Forelimb muscle (tissue), 1 donor: ENCODE data around the gene RAPGEF1. TPM values are rescaled to one million over a fixed set of nuclear protein-coding genes. Genes with fewer than 3 reads are reported as not detected.
"Not testable (repeated sequence)": the region's sequence is repeated elsewhere in the genome, so short reads cannot be mapped to it uniquely, and the experiment has no call there.

ENCODE experiments used
- DNase-seq: peaks from one replicate; pipeline ENCODE4 v3.0.0-alpha.2; 2013; ENCODE audit warnings: low read depth
- polyA plus RNA-seq: library from polyadenylated mRNA; unstranded; fragments of 120-200 nt; gene quantifications from one replicate; pipeline ENCODE4 v1.2.1, GENCODE V29; 2013; ENCODE audit not compliant: insufficient read length

Gene RAPGEF1
- polyA plus RNA-seq, 1 donor = 90.5 TPM

DNA sequence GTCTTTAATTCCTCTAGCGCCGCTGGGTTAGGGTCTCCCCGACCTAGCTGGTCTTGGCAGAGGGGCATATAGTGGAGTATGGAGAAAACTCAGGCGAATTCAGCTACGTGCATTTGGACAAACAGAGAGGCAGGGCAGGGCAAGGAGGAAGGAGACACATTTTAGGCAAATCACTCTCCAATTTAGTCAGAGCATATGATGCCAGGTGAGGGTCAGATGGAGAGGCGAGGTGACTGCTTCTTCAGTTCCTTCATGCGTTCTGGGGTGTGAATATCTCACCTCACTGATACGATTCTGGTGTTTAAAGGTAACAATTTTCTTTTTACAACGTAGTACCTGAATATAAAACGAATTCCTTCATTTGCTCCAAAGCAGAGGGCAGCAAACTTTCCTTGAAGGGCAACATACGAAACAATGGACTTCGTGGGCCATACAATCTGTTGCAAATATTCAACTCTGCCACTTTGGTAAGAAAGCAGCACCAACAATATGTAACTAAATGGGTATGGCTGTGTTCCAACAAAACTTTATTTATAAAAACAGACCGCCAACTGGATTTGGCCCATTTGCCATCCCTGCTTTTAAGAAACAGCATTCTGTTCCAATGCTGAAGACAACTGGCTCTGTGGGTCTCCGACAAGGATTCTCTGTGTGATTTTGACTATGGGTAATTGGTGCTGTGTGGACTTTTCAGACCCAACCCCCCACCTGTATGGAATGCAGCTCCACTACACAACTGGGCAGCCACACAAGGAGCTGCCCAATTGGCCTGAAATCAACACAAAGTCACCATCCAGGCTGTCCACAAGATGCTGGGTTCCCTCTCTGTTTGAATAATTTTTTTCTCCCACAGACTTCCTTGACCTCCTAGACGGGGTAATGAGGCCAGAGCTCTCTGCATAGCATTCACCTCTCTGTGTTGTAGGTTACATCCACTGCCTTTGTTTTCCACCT is 53.8 kb downstream of the RAPGEF1 start:
- no peak for DNase-seq

GRCh38 chr9:131683094-131683493 is 56.8 kb downstream of the RAPGEF1 start:
- DNase-seq = not testable (repeated sequence)

GRCh38 chr9:131682261-131682660 is 57.6 kb downstream of the RAPGEF1 start:
- no peak for DNase-seq

DNA sequence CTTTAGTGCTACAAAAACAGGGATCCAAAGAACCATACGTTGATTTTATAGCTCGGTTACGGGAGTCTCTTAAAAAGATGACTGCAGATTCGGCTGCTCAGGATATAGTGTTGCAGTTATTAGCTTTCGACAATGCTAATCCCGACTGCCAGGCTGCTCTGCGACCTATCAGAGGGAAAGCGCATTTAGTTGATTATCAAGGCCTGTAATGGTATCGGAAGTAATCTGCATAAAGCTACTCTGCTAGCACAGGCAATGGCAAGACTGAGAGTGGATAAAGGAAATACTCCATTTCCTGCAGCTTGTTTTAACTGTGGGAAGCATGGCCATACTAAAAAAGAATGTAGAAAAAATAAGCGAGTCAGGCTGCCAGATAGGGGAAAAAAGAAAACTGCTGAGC is 58.0 kb downstream of the RAPGEF1 start:
- DNase-seq = not testable (repeated sequence)

GRCh38 chr9:131681108-131681507 is 58.8 kb downstream of the RAPGEF1 start:
- DNase-seq = not testable (repeated sequence)

DNA sequence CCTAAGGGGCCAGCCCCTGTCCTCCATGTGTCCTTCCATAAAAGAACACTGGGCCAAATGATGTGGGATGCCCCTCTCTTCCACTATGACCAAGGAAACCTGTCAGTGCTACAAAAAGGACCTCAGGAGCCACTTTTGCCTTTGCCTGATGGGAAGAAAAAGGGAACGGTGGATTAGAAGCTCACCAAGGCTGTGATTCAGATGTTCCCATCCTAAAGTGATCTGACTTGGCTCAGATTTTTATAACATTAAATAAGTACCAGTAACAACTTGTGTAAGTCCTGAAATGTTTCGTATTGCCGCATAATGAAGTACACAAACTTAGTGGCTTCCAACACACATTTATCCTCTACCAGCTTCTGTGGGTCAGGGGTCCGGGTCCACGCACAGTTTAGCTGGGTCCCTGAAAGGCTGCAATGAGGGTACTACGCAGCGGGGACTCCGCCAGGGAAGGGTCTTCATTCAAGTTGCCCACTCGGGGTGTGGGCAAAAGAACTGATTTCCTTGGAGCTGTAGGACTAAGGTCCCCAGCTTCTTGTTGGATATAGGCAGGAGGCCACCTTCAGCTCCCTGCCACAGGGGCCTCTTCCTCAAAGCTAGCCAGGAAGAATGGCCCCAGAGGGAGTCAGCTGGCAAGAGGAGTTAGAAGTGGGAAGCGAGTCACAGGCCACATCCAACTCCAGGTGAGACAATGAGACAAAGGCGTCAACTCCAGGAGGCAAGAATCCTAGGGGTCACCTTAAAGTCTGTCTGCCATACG is 60.4 kb downstream of the RAPGEF1 start:
- no peak for DNase-seq

DNA sequence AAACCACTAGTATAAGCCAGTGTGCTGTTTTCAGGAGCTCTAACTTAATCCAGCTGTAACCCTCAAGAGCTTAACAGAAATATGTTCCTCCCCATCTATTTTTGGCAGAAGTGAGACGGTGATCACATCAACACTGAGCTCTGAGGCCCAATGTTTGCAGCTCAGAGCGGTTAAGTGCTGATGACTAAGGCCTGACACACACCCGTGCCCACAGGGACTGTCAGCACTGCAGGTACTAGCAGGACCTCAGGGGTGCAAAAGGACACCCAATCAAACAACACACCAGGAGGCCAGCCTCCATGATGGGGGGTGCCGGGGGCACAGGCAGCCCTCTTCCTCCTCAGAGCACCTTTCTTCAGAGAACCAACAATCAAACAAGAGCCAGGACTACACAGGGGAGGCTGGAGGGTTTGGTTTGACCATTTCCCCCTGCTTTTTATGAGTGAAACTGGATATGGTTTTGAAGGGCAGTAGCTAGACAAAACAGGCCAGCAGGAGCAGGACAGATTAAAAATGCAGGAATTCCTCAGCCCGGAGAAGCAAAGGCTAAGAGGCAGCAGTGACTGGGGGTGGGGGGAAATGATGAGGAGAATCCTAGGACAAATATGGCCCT is 61.3 kb downstream of the RAPGEF1 start:
- DNase-seq = peak; percentile 73

GRCh38 chr9:131677444-131678180 is 62.3 kb downstream of the RAPGEF1 start:
- DNase-seq = no peak

DNA sequence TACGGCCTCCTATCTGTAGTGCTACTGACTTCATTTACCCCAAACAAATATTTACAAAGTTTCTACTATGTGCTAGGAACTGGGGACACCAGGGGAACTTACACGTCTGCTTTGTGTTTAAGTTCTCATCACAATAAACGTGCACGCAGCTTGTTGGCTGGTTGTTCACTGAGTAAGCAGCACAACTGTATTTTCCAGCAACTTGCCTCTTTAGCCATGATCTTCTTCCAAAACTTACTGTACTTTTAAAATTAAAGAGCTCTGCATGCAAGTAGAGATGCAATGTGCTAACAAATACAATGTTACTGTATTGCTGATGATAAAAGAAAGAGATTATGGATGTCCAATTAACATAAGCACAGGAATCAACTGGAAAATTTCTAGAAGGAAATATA is 62.8 kb downstream of the RAPGEF1 start:
- DNase-seq = peak; percentile 48

GRCh38 chr9:131676431-131676972 is 63.4 kb downstream of the RAPGEF1 start:
- no peak for DNase-seq

- DNase-seq = no peak
Measured at GRCh38 chr9:131675437-131676022, 64.3 kb downstream of the RAPGEF1 start.

GRCh38 chr9:131674425-131675421 is 65.2 kb downstream of the RAPGEF1 start:
- DNase-seq = no peak

DNA sequence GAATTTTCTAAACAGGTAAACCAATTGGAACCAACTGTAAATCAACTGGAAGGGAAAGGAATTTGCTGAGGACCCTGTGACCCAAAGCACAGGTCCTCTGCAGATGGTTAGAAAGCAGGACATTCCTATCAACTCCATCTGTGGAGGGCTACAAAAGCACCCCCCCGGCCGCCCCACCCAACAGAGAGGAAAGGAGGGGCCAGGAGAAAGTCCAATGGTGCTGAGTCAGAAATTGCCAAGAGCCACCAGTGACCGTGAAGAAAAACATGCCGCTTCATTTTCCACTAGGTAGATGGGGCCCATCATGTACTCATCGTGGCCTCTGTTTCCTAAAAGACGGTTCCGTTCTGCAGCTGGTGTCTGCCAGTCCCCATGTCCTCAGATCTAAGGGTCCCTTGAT is 66.3 kb downstream of the RAPGEF1 start:
- no peak for DNase-seq

- DNase-seq = no peak
Measured at GRCh38 chr9:131673068-131673467, 66.8 kb downstream of the RAPGEF1 start.

GRCh38 chr9:131672451-131672850 is 67.4 kb downstream of the RAPGEF1 start:
- no peak for DNase-seq

GRCh38 chr9:131671133-131671520 is 68.7 kb downstream of the RAPGEF1 start:
- no peak for DNase-seq

DNA sequence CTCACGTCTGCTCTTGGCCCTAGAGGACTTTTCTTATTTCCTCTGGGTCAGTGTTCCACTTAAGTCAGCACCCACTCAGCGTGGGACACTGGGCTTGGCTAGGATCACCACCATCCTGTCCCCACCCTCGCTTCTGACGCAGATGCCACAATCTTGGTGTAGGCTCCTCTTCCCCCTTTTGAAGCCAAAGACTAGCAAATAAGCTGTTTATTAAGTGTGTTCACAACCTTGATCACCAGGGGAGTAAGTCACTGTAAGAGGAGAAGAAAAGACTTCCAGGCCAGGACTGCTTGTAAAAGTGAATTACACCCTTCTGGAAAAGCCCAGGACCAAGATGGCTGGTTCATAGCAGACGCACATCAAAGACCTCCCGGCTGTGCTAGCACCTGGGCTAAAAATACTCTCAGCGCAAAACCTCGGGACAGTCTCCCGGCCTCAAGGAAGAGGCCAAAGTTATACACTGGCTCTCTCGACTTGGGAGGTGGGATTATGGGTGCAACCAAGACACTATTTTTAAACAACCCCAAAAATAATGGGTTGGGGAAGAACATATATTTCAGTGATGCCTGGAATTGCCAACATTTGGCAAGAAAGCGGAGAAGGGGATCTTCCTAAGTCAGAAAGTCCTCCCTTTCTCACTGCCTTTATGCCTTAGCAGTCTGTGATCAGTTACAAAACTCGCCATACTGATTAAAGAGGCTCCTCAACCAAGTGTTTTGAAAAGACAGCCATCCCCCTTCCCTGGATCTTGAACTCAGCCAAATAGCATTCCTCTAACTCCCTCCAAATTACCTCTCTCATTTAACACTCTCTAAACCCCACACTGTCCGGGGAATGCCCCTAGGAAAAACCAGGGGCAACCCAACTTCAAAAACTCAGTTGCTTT is 69.4 kb downstream of the RAPGEF1 start:
- DNase-seq = no peak
